CD4-positive, alpha-beta T cell treated with Interleukin-4 for 4 hours (primary cell): ENCODE measurements around the gene MRPS12.
A peak's percentile ranks its signal among the peaks of the same experiment; 100 is the strongest.
"Not testable (repeated sequence)": the region's sequence is repeated elsewhere in the genome, so short reads cannot be mapped to it uniquely, and the experiment has no call there.

Source experiments
- DNase-seq: peaks from one replicate; pipeline ENCODE4 v3.0.0-alpha.2; 2020

MRPS12 gene

DNA sequence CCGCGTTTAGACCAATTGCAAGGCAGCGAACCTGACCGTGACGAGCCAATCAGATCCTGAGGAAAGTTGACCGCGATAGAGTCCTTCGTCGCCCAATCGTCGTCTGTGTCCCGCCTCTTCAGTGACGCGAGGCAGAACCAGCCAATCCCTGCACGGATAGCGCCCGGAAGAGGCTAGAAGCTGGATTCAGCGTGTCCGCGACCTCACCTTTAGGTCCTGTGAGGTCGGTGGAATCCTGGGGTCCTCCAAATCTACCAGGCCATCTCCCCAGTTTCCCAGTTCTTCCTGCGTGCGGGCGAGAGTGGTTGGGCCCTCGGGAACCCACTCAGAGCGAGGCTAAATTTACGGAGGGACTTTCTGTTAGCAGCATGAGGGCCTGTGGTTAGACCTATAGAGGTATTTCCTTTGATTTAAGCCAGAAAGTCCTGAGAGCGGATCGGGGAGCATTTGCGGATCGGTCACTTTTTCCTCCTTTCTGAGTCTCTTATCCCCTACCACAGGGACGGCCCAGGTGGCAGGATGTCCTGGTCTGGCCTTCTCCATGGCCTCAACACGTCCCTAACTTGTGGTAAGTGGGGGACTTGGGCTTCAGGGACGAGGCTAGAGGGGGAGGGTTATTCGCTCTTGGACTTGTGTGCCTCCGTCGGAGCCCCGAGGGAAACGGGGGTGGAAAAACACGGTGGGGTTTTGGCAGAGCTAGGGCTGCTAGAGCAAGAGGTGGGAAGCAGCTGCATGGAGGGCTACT is at the start of gene MRPS12:
Gene MRPS12, plus strand, starts transcription at position 169 of the 745 bp plus-strand sequence. Its CDS starts 351 bp downstream, at position 520.
- DNase-seq: peak; percentile 99

DNA sequence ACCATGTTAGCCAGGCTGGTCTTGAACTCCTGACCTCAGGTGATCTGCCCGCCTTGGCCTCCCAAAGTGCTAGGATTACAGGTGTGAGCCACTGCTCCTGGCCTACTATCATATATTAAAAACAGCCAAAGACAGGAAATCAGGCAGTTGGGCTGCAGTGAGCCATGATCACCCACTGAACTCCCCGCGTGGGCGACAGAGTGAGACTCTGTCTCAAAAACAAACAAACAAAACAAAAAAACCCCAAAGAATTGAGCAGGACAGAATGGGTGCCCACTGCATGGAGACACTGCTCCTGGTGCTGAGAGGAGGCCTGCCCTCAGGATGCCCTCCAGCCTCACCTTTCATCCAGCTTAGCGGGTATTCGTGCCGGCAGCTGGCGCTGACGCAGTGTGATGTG is 47.5 kb upstream of the MRPS12 start:
- no peak for DNase-seq

DNA sequence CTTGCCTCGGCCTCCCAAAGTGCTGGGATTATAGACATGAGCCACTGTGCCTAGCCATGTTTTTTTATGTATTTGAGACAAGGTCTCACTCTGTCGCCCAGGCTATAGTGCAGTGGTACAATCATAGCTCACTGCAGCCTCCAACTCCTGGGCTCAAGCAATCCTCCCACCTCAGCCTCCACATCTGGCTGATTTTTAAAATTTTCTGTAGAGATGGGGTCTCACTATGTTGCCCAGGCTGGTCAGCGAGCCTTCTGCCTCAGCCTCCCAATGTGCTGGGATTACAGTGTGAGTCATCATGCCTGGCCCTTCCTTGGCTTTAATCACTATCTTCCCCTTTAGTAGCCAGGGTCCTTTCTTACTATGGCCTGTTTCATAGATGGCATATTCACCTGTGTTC is 46.1 kb upstream of the MRPS12 start:
- DNase-seq: not testable (repeated sequence)

DNA sequence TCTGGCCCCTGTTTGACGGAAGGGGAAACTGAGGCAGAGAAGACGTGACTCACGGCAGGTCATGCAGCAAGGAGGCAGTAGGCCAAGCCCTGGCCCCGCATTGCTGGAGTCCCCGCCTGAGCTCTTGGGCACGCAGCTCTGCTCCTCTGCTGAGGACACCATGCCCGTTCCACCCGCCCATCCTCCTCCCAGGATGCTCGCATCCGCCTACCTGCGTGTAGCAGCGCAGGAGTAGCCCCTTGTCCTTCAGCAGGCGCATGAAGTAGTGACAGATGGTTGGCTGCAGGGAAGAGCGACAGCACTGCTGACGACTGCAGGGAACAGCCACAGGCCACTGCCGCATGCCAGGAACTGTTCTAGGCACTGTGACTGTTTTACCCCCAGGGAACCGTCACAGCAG is 41.9 kb upstream of the MRPS12 start:
- DNase-seq: no peak

DNA sequence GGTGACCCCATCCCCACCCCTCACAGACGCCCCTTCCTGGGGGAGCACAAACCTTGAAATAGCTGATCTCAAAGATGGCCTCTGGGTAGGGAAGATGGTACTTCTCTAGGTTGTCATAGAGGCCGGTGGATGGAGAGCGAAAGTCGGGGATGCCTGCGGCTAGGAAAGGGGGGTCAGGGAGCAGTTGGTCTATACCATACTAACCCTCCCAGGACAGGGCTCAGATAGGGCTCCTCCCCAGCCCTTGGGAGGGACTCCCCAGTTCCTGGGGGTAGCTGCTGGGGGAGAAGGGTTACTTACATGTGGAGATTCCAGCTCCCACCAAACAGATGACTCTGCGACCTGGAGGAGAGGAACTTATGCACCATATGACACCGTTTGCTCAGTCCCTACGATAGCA is 40.9 kb upstream of the MRPS12 start:
- no peak for DNase-seq

GRCh38 chr19:38890686-38891085 is 40.1 kb upstream of the MRPS12 start:
- DNase-seq: no peak

DNA sequence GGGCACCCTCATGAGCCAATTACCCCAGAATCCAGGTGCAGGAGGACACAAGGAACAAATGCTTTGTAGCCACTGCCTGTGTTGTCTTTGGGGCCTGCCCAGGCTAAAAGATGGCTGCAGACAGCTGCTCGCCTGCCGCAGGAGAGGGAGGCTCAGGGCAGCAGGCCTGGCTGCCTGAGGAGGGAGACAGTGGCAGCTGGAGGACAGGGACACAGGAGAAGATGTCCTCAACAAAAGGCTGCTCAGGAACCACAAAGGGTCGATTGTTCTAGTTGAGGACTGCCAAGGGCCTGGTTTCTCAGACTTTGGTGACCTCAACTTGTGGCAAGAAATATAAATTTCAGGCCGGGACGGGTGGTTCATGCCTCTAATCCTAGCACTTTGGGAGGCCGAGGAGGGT is 39.0 kb upstream of the MRPS12 start:
- DNase-seq: no peak

DNA sequence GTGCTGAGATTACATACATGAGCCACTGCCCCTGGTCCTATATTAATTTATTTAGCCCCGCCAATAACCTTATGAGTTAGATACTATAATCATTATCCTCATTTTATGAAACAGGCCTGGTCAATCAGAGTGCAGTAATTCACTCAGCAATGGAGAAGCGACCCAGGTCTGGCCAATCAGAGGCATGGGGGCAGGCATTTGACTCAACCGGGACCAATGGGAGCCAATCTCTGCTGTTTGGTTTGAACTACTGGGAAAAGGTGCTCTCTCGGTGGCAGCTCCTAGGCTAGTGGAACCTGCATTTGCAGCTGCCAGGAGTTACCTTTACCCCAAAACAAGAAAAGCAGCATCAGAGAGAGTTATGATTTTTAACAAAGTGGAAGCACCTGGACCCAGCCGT is 37.9 kb upstream of the MRPS12 start:
- DNase-seq: no peak

DNA sequence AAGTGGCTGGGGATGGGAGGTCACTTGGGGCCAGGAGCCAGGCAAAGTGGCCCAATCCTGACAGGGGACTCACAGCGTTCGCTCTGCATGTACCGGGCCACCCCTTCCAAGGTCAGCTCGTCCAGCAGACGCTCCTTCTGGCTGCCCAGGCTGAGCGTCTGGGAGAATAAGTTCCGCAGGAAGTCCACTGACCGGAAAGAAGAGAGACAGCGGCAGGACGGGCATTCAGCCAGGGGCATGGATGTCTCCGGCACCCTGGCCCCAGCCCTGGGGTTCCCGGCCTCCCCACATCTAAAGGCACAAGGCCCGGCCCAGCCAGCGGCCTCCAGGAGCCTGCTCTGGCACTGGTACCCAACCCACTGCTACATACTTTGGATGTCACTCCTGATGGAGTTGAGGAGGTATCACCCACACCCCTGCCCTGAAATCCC is 37.4 kb upstream of the MRPS12 start:
- no peak for DNase-seq

GRCh38 chr19:38894968-38895367 is 35.8 kb upstream of the MRPS12 start:
- DNase-seq: no peak

GRCh38 chr19:38898788-38899446 is 31.8 kb upstream of the MRPS12 start:
- DNase-seq: no peak

GRCh38 chr19:38899447-38900201 is 31.1 kb upstream of the MRPS12 start, which contains the start of the genes NFKBIB and SIRT2:
Gene NFKBIB, plus strand, starts transcription at chr19:38899969. Its CDS starts 64 bp downstream, at chr19:38900033.
Gene SIRT2, minus strand, starts transcription at chr19:38899618. Its CDS starts 97 bp downstream, at chr19:38899521.
- DNase-seq: peak; percentile 100

- DNase-seq: no peak
Measured at GRCh38 chr19:38900202-38900629, 30.5 kb upstream of the MRPS12 start.

DNA sequence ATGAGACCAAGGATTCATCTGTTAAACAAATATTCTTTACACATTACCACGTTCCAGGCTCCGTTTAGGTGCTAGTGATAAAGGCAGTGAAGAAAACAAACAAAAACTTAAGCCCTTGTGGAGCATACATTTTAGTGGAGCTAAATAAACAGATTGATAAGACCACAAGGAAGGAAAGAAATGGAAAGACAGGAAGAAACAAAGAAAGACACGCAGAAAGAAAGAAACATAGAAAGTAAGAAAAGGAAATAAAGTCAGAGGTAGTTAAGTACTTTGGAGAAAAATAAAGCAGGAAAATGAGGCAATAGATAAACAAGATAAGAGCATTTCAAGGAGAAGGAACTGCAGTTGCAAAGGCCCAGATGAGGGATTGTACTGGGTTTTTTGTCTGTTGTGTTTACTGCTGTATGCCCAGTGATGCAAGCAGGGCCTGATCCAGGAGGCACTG is 30.0 kb upstream of the MRPS12 start:
- no peak for DNase-seq

DNA sequence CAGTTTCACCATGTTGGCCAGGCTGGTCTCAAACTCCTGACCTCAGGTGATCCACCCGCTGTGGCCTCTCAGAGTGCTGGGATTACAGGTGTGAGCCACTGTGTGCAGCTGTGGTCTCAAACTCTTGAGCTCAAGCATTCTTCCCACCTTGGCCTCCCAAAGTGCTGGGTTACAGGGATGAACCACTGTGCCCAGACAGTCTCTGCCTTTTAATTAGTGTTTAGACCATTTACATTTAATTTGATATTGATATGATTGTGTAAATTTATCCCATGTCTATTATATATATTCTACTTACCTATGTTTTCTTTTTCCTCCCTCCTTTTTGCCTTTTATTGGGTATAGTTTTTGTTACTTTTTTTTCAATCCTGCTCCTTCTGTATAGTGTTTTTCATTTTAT is 29.1 kb upstream of the MRPS12 start:
- DNase-seq: no peak

- no peak for DNase-seq
Measured at GRCh38 chr19:38904581-38905539, 25.9 kb upstream of the MRPS12 start.

- no peak for DNase-seq
Measured at GRCh38 chr19:38905620-38906019, 25.1 kb upstream of the MRPS12 start.

- DNase-seq: no peak
Measured at GRCh38 chr19:38907227-38907626, 23.5 kb upstream of the MRPS12 start.

DNA sequence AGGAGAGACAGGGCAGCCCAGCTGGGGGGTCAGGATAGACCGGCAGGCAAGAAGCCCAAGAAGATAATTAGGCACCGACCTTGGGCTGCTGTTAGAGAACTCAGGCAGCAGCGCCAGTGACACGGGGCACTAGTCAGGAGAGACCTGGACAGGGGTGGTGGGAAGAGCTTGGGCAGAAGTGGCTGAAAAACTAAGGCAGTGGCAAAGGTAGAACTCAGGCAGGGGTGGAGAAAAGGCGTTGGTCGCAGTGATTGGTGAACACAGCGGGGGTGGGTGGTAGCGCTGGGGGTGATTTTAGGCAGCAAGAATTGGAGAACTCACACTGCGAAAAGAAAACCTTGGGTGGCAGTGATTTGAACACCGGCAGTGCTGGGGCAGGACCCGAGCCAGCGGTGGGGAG is 23.1 kb upstream of the MRPS12 start:
- DNase-seq: no peak

DNA sequence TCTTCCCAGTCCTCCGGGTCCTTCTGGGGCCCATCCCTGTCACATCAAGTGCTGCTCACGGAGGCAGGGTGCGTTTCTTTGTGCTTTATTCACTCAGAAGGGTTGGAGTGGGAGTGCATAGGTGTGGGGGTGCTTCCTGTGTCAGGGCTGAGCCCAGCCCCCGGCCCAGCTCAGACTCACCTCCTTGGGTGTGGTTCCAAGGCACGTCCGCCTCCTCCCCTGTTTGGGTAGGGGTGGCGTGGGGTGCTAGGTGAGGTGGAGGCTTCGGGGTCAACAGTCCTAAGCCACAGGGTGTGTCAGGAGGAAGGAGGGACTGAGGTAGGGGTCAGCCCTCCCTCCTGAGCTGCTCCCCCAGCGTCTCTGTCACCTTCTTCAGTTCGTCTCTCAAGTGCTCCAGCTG is 21.8 kb upstream of the MRPS12 start:
- no peak for DNase-seq

- DNase-seq: no peak
Measured at GRCh38 chr19:38910488-38910887, 20.3 kb upstream of the MRPS12 start.

GRCh38 chr19:38911388-38912001 is 19.2 kb upstream of the MRPS12 start:
- no peak for DNase-seq
